SIG-M5 treated with dmso at 0.1 percent for 504 hours (cell line): Measurements from ENCODE around the gene POLR3B.
"Not testable (repeated sequence)": the region's sequence is repeated elsewhere in the genome, so short reads cannot be mapped to it uniquely, and the experiment has no call there.

ENCODE experiments used
- DNase-seq: peaks from one replicate; lab custom pipeline; 2025; ENCODE audit not compliant: unreplicated experiment; lab: John Stamatoyannopoulos, UW

Gene POLR3B

GRCh38 chr12:106357549-106358395 lies at the start of gene POLR3B:
TSS of gene POLR3B (plus strand) at chr12:106357748. CDS start at chr12:106357880, 132 bp downstream.
- DNase-seq: peak; percentile 96

- no peak for DNase-seq
Observed at GRCh38 chr12:106308121-106308520, 49.4 kb upstream of the POLR3B start.

GRCh38 chr12:106308611-106309010 lies 48.9 kb upstream of the POLR3B start:
- DNase-seq: no peak

- DNase-seq: no peak
Observed at GRCh38 chr12:106309671-106310505, 47.7 kb upstream of the POLR3B start.

- DNase-seq: no peak
Observed at GRCh38 chr12:106310687-106311086, 46.9 kb upstream of the POLR3B start.

- DNase-seq: peak; percentile 49
Observed at GRCh38 chr12:106311139-106311538, 46.4 kb upstream of the POLR3B start.

GRCh38 chr12:106313413-106313812 lies 44.1 kb upstream of the POLR3B start:
- DNase-seq: not testable (repeated sequence)

GRCh38 chr12:106315523-106315922 lies 42.0 kb upstream of the POLR3B start:
- no peak for DNase-seq

- no peak for DNase-seq
Observed at GRCh38 chr12:106317406-106318082, 40.0 kb upstream of the POLR3B start.

GRCh38 chr12:106321139-106321850 lies 36.3 kb upstream of the POLR3B start:
- no peak for DNase-seq

- DNase-seq: no peak
Observed at GRCh38 chr12:106323537-106323936, 34.0 kb upstream of the POLR3B start.

GRCh38 chr12:106327309-106327869 lies 30.2 kb upstream of the POLR3B start:
- no peak for DNase-seq

GRCh38 chr12:106328735-106329134 lies 28.8 kb upstream of the POLR3B start:
- no peak for DNase-seq

- DNase-seq: no peak
Observed at GRCh38 chr12:106329231-106329982, 28.1 kb upstream of the POLR3B start.

- no peak for DNase-seq
Observed at GRCh38 chr12:106331599-106331998, 25.9 kb upstream of the POLR3B start.

- DNase-seq: peak; percentile 45
Observed at GRCh38 chr12:106332536-106332935, 25.0 kb upstream of the POLR3B start.

- DNase-seq: no peak
Observed at GRCh38 chr12:106333010-106333409, 24.5 kb upstream of the POLR3B start.

- peak; percentile 67 for DNase-seq
Observed at GRCh38 chr12:106333756-106334155, 23.8 kb upstream of the POLR3B start.

- DNase-seq: no peak
Observed at GRCh38 chr12:106341086-106341877, 16.3 kb upstream of the POLR3B start.
